ENCODE results near the gene LRRC39. TPM values are rescaled to one million over a fixed set of nuclear protein-coding genes. Genes with fewer than 3 reads are reported as not detected.

Gene LRRC39
- total and polyA plus RNA-seq, 2 experiments from 2014 or later: 0.21 TPM; not detected in 1

GRCh38 chr1:100162881-100163280 is 15.2 kb downstream of the LRRC39 start:
- peaks cover 2% of the 10 kb centered on the region; the same call in 1 of the 2 replicates for H3K4me1 ChIP-seq (ENCODE audit: insufficient read depth)
- no peaks in the 10 kb centered on the region for H3K9me3 ChIP-seq (ENCODE audit: low read depth)
- no peaks in the 10 kb centered on the region for H4K20me1 ChIP-seq (ENCODE audit: insufficient read depth)
- no peaks in the 10 kb centered on the region for H3K9me2 ChIP-seq (ENCODE audit: insufficient read depth)
- no peak overlapping the region for H3K4me3 ChIP-seq
- DNase-seq: no peak
- no peak overlapping the region for H3K4me2 ChIP-seq (ENCODE audit: unreplicated experiment)
- no peaks in the 10 kb centered on the region for H3K27me3 ChIP-seq (replicated peaks; ENCODE audit: insufficient read depth)
- H2AFZ ChIP-seq: no peak overlapping the region
- H3K79me2 ChIP-seq (ENCODE audit: insufficient read depth): no peaks in the 10 kb centered on the region
- no peaks in the 10 kb centered on the region for H3K36me3 ChIP-seq (ENCODE audit: low read depth)
- TF ChIP-seq EZH2 (IDR thresholded peaks at IDR 0.05; ENCODE audit: insufficient read depth, poor library complexity, severe bottlenecking) (no peak), EZH2phosphoT487 (IDR thresholded peaks at IDR 0.05; ENCODE audit: insufficient read depth, low read depth) (no peak)
- H3K27ac ChIP-seq: no peak overlapping the region
- H3F3A ChIP-seq (ENCODE audit: insufficient read depth): 0 out of 2 replicates have a peak, but pooled peaks cover 7% of the 10 kb centered on the region
- in situ Hi-C loops (cut with MboI): no loop called here
- no peak overlapping the region for H3K9ac ChIP-seq

- Histone ChIP-seq H3K4me1 (ENCODE audit: insufficient read depth) (no peaks in the 10 kb centered on the region), H3K79me2 (ENCODE audit: insufficient read depth) (no peaks in the 10 kb centered on the region), H3K4me2 (ENCODE audit: unreplicated experiment) (no peak overlapping the region), H3K9me3 (ENCODE audit: low read depth) (no peaks in the 10 kb centered on the region), H4K20me1 (ENCODE audit: insufficient read depth) (no peaks in the 10 kb centered on the region), H3K9me2 (ENCODE audit: insufficient read depth) (no peaks in the 10 kb centered on the region), H3K4me3 (no peak overlapping the region), H3K27me3 (replicated peaks; ENCODE audit: insufficient read depth) (no peaks in the 10 kb centered on the region), H3F3A (ENCODE audit: insufficient read depth) (no peaks in the 10 kb centered on the region; the same call in 1 of the 2 replicates), H3K9ac (no peak overlapping the region), H3K36me3 (ENCODE audit: low read depth) (peaks cover 26% of the 10 kb centered on the region), H3K27ac (no peak overlapping the region), H2AFZ (no peak overlapping the region)
- DNase-seq: no peak
- WGBS, 2 experiments (ENCODE audit: low coverage in 1 of 2, low lambda C conversion rate in 2 of 2, missing lambda C conversion rate in 2 of 2): 85 to 90% methylated on average over 4 of the region's 4 CpGs
- in situ Hi-C loops (cut with MboI): no loop called here
- TF ChIP-seq EZH2phosphoT487 (IDR thresholded peaks at IDR 0.05; ENCODE audit: insufficient read depth, low read depth) (no peak), EZH2 (IDR thresholded peaks at IDR 0.05; ENCODE audit: insufficient read depth, poor library complexity, severe bottlenecking) (no peak)
These were observed 25.8 kb downstream of the LRRC39 start for GRCh38 chr1:100152271-100152670.

GRCh38 chr1:100151679-100152078 is 26.4 kb downstream of the LRRC39 start:
- H3K9me2 ChIP-seq (ENCODE audit: insufficient read depth): no peaks in the 10 kb centered on the region
- no peak for TF ChIP-seq EZH2phosphoT487 (IDR thresholded peaks at IDR 0.05; ENCODE audit: insufficient read depth, low read depth)
- no peak for TF ChIP-seq EZH2 (IDR thresholded peaks at IDR 0.05; ENCODE audit: insufficient read depth, poor library complexity, severe bottlenecking)

GRCh38 chr1:100147875-100148274 is 30.2 kb downstream of the LRRC39 start:
- in situ Hi-C loops (cut with MboI): no loop called here

More at GRCh38 chr1:100151679-100152078, 26.4 kb downstream of the LRRC39 start:
- no peaks in the 10 kb centered on the region; the same call in 1 of the 2 replicates for H3F3A ChIP-seq (ENCODE audit: insufficient read depth)
- H3K4me3 ChIP-seq: no peak overlapping the region
- H3K27ac ChIP-seq: no peak overlapping the region
- no peaks in the 10 kb centered on the region for H3K79me2 ChIP-seq (ENCODE audit: insufficient read depth)
- H3K4me1 ChIP-seq (ENCODE audit: insufficient read depth): no peaks in the 10 kb centered on the region
- DNase-seq: no peak
- peaks cover 31% of the 10 kb centered on the region for H3K36me3 ChIP-seq (ENCODE audit: low read depth)
- in situ Hi-C loops (cut with MboI): no loop called here
- no peaks in the 10 kb centered on the region for H3K27me3 ChIP-seq (replicated peaks; ENCODE audit: insufficient read depth)
- H2AFZ ChIP-seq: no peak overlapping the region
- H3K9ac ChIP-seq: no peak overlapping the region
- H3K9me3 ChIP-seq (ENCODE audit: low read depth): no peaks in the 10 kb centered on the region
- no peak overlapping the region for H3K4me2 ChIP-seq (ENCODE audit: unreplicated experiment)
- 8 to 18% methylated on average over 2 of the region's 2 CpGs for WGBS, 2 experiments (ENCODE audit: low coverage in 1 of 2, low lambda C conversion rate in 2 of 2, missing lambda C conversion rate in 2 of 2)
- H4K20me1 ChIP-seq (ENCODE audit: insufficient read depth): no peaks in the 10 kb centered on the region

GRCh38 chr1:100146958-100147357 is 31.1 kb downstream of the LRRC39 start:
- Histone ChIP-seq H3K36me3 (ENCODE audit: low read depth) (peaks cover 66% of the 10 kb centered on the region), H3K4me1 (ENCODE audit: insufficient read depth) (no peaks in the 10 kb centered on the region)

More at GRCh38 chr1:100147875-100148274, 30.2 kb downstream of the LRRC39 start:
- Histone ChIP-seq H3K79me2 (ENCODE audit: insufficient read depth) (no peaks in the 10 kb centered on the region), H3K27ac (no peak overlapping the region), H3K9me3 (ENCODE audit: low read depth) (no peaks in the 10 kb centered on the region), H3K4me1 (ENCODE audit: insufficient read depth) (no peaks in the 10 kb centered on the region), H3F3A (ENCODE audit: insufficient read depth) (no peaks in the 10 kb centered on the region; the same call in 1 of the 2 replicates), H3K4me3 (no peak overlapping the region), H3K9me2 (ENCODE audit: insufficient read depth) (no peaks in the 10 kb centered on the region), H3K4me2 (ENCODE audit: unreplicated experiment) (no peak overlapping the region), H3K9ac (no peak overlapping the region), H4K20me1 (ENCODE audit: insufficient read depth) (no peaks in the 10 kb centered on the region), H3K36me3 (ENCODE audit: low read depth) (peaks cover 65% of the 10 kb centered on the region), H2AFZ (no peak overlapping the region), H3K27me3 (replicated peaks; ENCODE audit: insufficient read depth) (no peaks in the 10 kb centered on the region)
- 87 to 92% methylated on average over 4 of the region's 4 CpGs for WGBS, 2 experiments (ENCODE audit: low coverage in 1 of 2, low lambda C conversion rate in 2 of 2, missing lambda C conversion rate in 2 of 2)
- no peak for DNase-seq
- TF ChIP-seq EZH2phosphoT487 (IDR thresholded peaks at IDR 0.05; ENCODE audit: insufficient read depth, low read depth): no peak

More at GRCh38 chr1:100146958-100147357, 31.1 kb downstream of the LRRC39 start:
- no peak overlapping the region for H3K4me2 ChIP-seq (ENCODE audit: unreplicated experiment)
- no peaks in the 10 kb centered on the region for H3K79me2 ChIP-seq (ENCODE audit: insufficient read depth)
- no peaks in the 10 kb centered on the region; the same call in 1 of the 2 replicates for H3F3A ChIP-seq (ENCODE audit: insufficient read depth)
- H3K27ac ChIP-seq: no peak overlapping the region
- no peaks in the 10 kb centered on the region for H3K27me3 ChIP-seq (replicated peaks; ENCODE audit: insufficient read depth)
- H4K20me1 ChIP-seq (ENCODE audit: insufficient read depth): no peaks in the 10 kb centered on the region
- TF ChIP-seq EZH2phosphoT487 (IDR thresholded peaks at IDR 0.05; ENCODE audit: insufficient read depth, low read depth) (no peak), EZH2 (IDR thresholded peaks at IDR 0.05; ENCODE audit: insufficient read depth, poor library complexity, severe bottlenecking) (no peak)
- H3K4me3 ChIP-seq: no peak overlapping the region
- H3K9me2 ChIP-seq (ENCODE audit: insufficient read depth): no peaks in the 10 kb centered on the region
- H3K9ac ChIP-seq: no peak overlapping the region
- no peak overlapping the region for H2AFZ ChIP-seq
- no peak for DNase-seq
- no peaks in the 10 kb centered on the region for H3K9me3 ChIP-seq (ENCODE audit: low read depth)
- 98 to 100% methylated on average over 1 of the region's 1 CpG for WGBS, 2 experiments (ENCODE audit: low coverage in 1 of 2, low lambda C conversion rate in 2 of 2, missing lambda C conversion rate in 2 of 2)
- in situ Hi-C loops (cut with MboI): no loop called here

All from GM23248 (cell line).